H1 (cell line): ENCODE data around the gene JAG1. TPM values are rescaled to one million over a fixed set of nuclear protein-coding genes. Genes with fewer than 3 reads are reported as not detected.

ENCODE experiments used
- CTCF ChIA-PET: fragments of 300-600 bp; sonication (Branson Sonifier 250); formaldehyde crosslinking; loops from one replicate; lab custom pipeline; 2021; ENCODE audit not compliant: partially characterized antibody; lab: Charles Lee
- POLR2A ChIA-PET: fragments of 300-600 bp; sonication (Branson Sonifier 250); formaldehyde crosslinking; loops from one replicate; lab custom pipeline; 2021; ENCODE audit warnings: inconsistent platforms; ENCODE audit not compliant: partially characterized antibody; lab: Charles Lee
- DNase-seq, 2 experiments: peaks; one replicate each; pipeline versions ENCODE4 v3.0.0 to v3.0.0-alpha.2; 2010 to 2022; ENCODE audit warnings: low spot score in 2 of 2, low read depth in 1 of 2, mixed read lengths in 1 of 2
- FAIRE-seq: peaks from 2 replicates; lab custom pipeline; 2011; peaks lifted over from hg19 to GRCh38; lab: Jason Lieb, UNC
- H2AFZ ChIP-seq: 2 replicates; pipeline ENCODE4 v1.8.1; 2012; ENCODE audit warnings: low read length, inconsistent platforms
- H2AK5ac ChIP-seq: 2 replicates; pipeline ENCODE4 v1.6.1; 2013; ENCODE audit warnings: low read depth, low read length
- H2BK120ac ChIP-seq: replicated peaks from 2 replicates; pipeline ENCODE3; 2013; ENCODE audit warnings: low read depth, low read length, inconsistent platforms
- H2BK12ac ChIP-seq: 2 replicates; pipeline ENCODE4 v1.6.1; 2013; ENCODE audit warnings: low read depth, low read length
- H2BK15ac ChIP-seq: 2 replicates; pipeline ENCODE4 v1.6.1; 2013; ENCODE audit warnings: low read length
- H2BK20ac ChIP-seq: 2 replicates; pipeline ENCODE4 v1.6.1; 2013; ENCODE audit warnings: low read length
- H2BK5ac ChIP-seq: 2 replicates; pipeline ENCODE4 v1.6.1; 2013; ENCODE audit warnings: low read depth, low read length
- H3K14ac ChIP-seq: 2 replicates; pipeline ENCODE4 v1.6.1; 2013; ENCODE audit warnings: inconsistent platforms; ENCODE audit not compliant: insufficient read length
- H3K18ac ChIP-seq: 2 replicates; pipeline ENCODE4 v1.6.1; 2013; ENCODE audit warnings: low read length; ENCODE audit errors: extremely low read depth
- H3K23ac ChIP-seq: 2 replicates; pipeline ENCODE4 v1.6.1; 2013; ENCODE audit warnings: inconsistent platforms; ENCODE audit not compliant: insufficient read length
- H3K23me2 ChIP-seq: 2 replicates; pipeline ENCODE4 v1.6.1; 2013; ENCODE audit warnings: low read depth, low read length
- H3K27ac ChIP-seq: 2 replicates; pipeline ENCODE4 v1.6.1; 2011; ENCODE audit warnings: low read depth, low read length, inconsistent platforms
- H3K27me3 ChIP-seq, 4 experiments: replicated peaks in 1 of 4; 1 replicate in 1 of 4; 2 replicates in 3 of 4; pipeline versions ENCODE4 v1.6.1 to v1.8.1; 2011 to 2013; ENCODE audit warnings: low read length in 3 of 4, mild to moderate bottlenecking in 3 of 4, inconsistent platforms in 2 of 4, mixed read lengths in 2 of 4, moderate library complexity in 1 of 4; ENCODE audit not compliant: control insufficient read depth in 3 of 4, insufficient read depth in 3 of 4; ENCODE audit errors: extremely low read depth in 1 of 4
- H3K36me3 ChIP-seq, 4 experiments: 2 replicates each; pipeline versions ENCODE4 v1.6.1 to v1.8.1; 2011 to 2013; ENCODE audit warnings: mild to moderate bottlenecking in 4 of 4, low read length in 3 of 4, moderate library complexity in 2 of 4, control low read depth in 1 of 4, inconsistent platforms in 1 of 4; ENCODE audit not compliant: insufficient read depth in 4 of 4, control insufficient read depth in 2 of 4
- H3K4ac ChIP-seq: replicated peaks from 2 replicates; pipeline ENCODE3; 2013; ENCODE audit warnings: low read length, low read depth, mixed read lengths, inconsistent platforms; ENCODE audit not compliant: insufficient read length
- H3K4me1 ChIP-seq, 4 experiments: replicated peaks in 1 of 4; 1 replicate in 1 of 4; 2 replicates in 3 of 4; pipeline versions ENCODE4 v1.6.1 to v1.8.1; 2011 to 2013; ENCODE audit warnings: low read length in 3 of 4, inconsistent platforms in 2 of 4, mixed read lengths in 1 of 4; ENCODE audit not compliant: insufficient read depth in 4 of 4, control insufficient read depth in 3 of 4
- H3K4me2 ChIP-seq, 2 experiments: 2 replicates each; pipeline versions ENCODE4 v1.6.1 to v1.8.1; 2011 to 2013; ENCODE audit warnings: low read depth in 2 of 2, low read length in 2 of 2, control low read depth in 1 of 2, inconsistent platforms in 1 of 2, mild to moderate bottlenecking in 1 of 2; ENCODE audit not compliant: insufficient read depth in 1 of 2
- H3K4me3 ChIP-seq, 4 experiments: fragments of 200-600, 300-600 bp in 1 of 4; sonication (generic), shearing (Covaris generic), sonication (Bioruptor Twin) in 1 of 4; 2 replicates each; pipeline versions ENCODE4 v1.5.1 to v1.8.1; 2011 to 2016; ENCODE audit warnings: low read length in 4 of 4, low read depth in 3 of 4, control low read depth in 2 of 4, inconsistent platforms in 2 of 4, mild to moderate bottlenecking in 2 of 4, mixed read lengths in 1 of 4, moderate library complexity in 1 of 4; ENCODE audit not compliant: insufficient read depth in 2 of 4; ENCODE audit errors: extremely low read depth in 1 of 4
- H3K56ac ChIP-seq: replicated peaks from 2 replicates; pipeline ENCODE3; 2013; ENCODE audit warnings: low read depth, mild to moderate bottlenecking, mixed read lengths, low read length, inconsistent platforms; ENCODE audit not compliant: insufficient read length
- H3K79me1 ChIP-seq: 2 replicates; pipeline ENCODE4 v1.6.1; 2013; ENCODE audit warnings: low read depth, low read length, control low read depth
- H3K79me2 ChIP-seq, 2 experiments: 2 replicates each; pipeline versions ENCODE4 v1.6.1 to v1.8.1; 2012 to 2013; ENCODE audit warnings: low read length in 2 of 2, mild to moderate bottlenecking in 2 of 2, inconsistent platforms in 1 of 2; ENCODE audit not compliant: insufficient read depth in 2 of 2, control insufficient read depth in 1 of 2
- H3K9ac ChIP-seq, 4 experiments: replicated peaks in 1 of 4; 1 replicate in 1 of 4; 2 replicates in 3 of 4; pipeline versions ENCODE4 v1.6.1 to v1.8.1; 2011 to 2013; ENCODE audit warnings: low read depth in 3 of 4, low read length in 3 of 4, control low read depth in 2 of 4, mild to moderate bottlenecking in 2 of 4, moderate library complexity in 2 of 4, inconsistent platforms in 1 of 4; ENCODE audit errors: extremely low read depth in 1 of 4
- H3K9me3 ChIP-seq, 2 experiments: 2 replicates each; pipeline versions ENCODE4 v1.6.1 to v1.8.1; 2012 to 2013; ENCODE audit warnings: mild to moderate bottlenecking in 2 of 2, moderate library complexity in 2 of 2, control low read depth in 1 of 2, inconsistent platforms in 1 of 2, low read depth in 1 of 2, low read length in 1 of 2, mixed read lengths in 1 of 2; ENCODE audit not compliant: insufficient read depth in 2 of 2
- H4K20me1 ChIP-seq, 2 experiments: replicated peaks in 1 of 2; 2 replicates each; pipeline versions ENCODE3 to v1.8.1; 2011 to 2013; ENCODE audit warnings: inconsistent platforms in 2 of 2, low read length in 2 of 2, mild to moderate bottlenecking in 1 of 2; ENCODE audit not compliant: insufficient read depth in 2 of 2, control insufficient read depth in 1 of 2
- H4K5ac ChIP-seq: 2 replicates; pipeline ENCODE4 v1.6.1; 2013; ENCODE audit warnings: low read length, low read depth, mixed read lengths, inconsistent platforms; ENCODE audit not compliant: insufficient read length
- H4K8ac ChIP-seq: 2 replicates; pipeline ENCODE4 v1.8.0; 2013; ENCODE audit warnings: mild to moderate bottlenecking, moderate library complexity, low read length, inconsistent platforms; ENCODE audit not compliant: insufficient read depth; ENCODE audit errors: extremely low read depth
- H4K91ac ChIP-seq: replicated peaks from 2 replicates; pipeline ENCODE3; 2013; ENCODE audit warnings: low read length, mixed read lengths, inconsistent platforms; ENCODE audit not compliant: insufficient read length
- BRCA1 ChIP-seq: IDR thresholded peaks from 2 replicates; pipeline ENCODE4 v1.6.1; 2012; ENCODE audit warnings: low read depth, low read length, improper control_type of control experiment
- CBX5 ChIP-seq: fragments of 300-800, 300-1000 bp; sonication (generic); IDR thresholded peaks from 2 replicates; pipeline ENCODE4 v1.7.1; 2016; ENCODE audit warnings: antibody characterized with exemption, low read length, low read depth
- CHD1 ChIP-seq: IDR thresholded peaks from 2 replicates; pipeline ENCODE4 v1.6.1; 2012; ENCODE audit warnings: low read depth, low read length, improper control_type of control experiment
- MAFK ChIP-seq: IDR thresholded peaks from 2 replicates; pipeline ENCODE4 v1.6.1; 2012; ENCODE audit warnings: low read depth, mild to moderate bottlenecking, improper control_type of control experiment, low read length
- PHF8 ChIP-seq: fragments of 200-600 bp; sonication (generic); conservative IDR thresholded peaks from 2 replicates; pipeline ENCODE4 v1.7.1; 2012; ENCODE audit warnings: low read depth, mild to moderate bottlenecking, inconsistent platforms, low read length, moderate library complexity
- POLR2AphosphoS5 ChIP-seq: IDR thresholded peaks from 2 replicates; pipeline ENCODE4 v1.6.1; 2011; ENCODE audit warnings: low read depth, low read length
- SRF ChIP-seq: IDR thresholded peaks from 2 replicates; pipeline ENCODE4 v1.6.1; 2011; ENCODE audit warnings: mild to moderate bottlenecking, low read depth, low read length, moderate library complexity
- WGBS, 2 experiments: shearing (Covaris generic) in 1 of 2; methylation state at CpG; one replicate each; pipeline versions ENCODE4 v1.1.6 to v1.1.7; 2013 to 2015; ENCODE audit warnings: low lambda C conversion rate in 2 of 2, mixed read lengths in 2 of 2, inconsistent platforms in 1 of 2, low coverage in 1 of 2, missing lambda C conversion rate in 1 of 2; ENCODE audit not compliant: insufficient replicate concordance in 2 of 2, insufficient coverage in 1 of 2, insufficient read length in 1 of 2; ENCODE audit errors: extremely low coverage in 1 of 2, missing lambda C conversion rate in 1 of 2; 5-methylcytosine and 5-hydroxymethylcytosine counted together
- polyA plus RNA-seq, 7 experiments: library from polyadenylated mRNA; depleted of rRNA in 3 of 7; stranded (reverse) in 5 of 7; unstranded in 2 of 7; fragments of >200 nt in 5 of 7; fragments of 200-250 nt in 2 of 7; gene quantifications; 1 replicate in 5 of 7; 2 replicates in 1 of 7; 4 replicates in 1 of 7; pipeline versions ENCODE4 v1.2.1 to v1.2.3, GENCODE V29; 2011 to 2013; ENCODE audit warnings: missing spikeins in 2 of 7, mixed read lengths in 2 of 7
- total RNA-seq: library from RNA; stranded (reverse); fragmentation: NEBNext Ultra II Directional; extraction: Animal tissue kit (Norgen Biotek cat#: 25700); gene quantifications from 2 replicates; pipeline ENCODE4 v1.2.1, GENCODE V29; 2021

The JAG1 gene
- total and polyA plus RNA-seq, 2 of the 8 experiments (the other 6 are each of a cell fraction or from before 2014, with no cell fraction given): 13.5 to 27.3 TPM

DNA sequence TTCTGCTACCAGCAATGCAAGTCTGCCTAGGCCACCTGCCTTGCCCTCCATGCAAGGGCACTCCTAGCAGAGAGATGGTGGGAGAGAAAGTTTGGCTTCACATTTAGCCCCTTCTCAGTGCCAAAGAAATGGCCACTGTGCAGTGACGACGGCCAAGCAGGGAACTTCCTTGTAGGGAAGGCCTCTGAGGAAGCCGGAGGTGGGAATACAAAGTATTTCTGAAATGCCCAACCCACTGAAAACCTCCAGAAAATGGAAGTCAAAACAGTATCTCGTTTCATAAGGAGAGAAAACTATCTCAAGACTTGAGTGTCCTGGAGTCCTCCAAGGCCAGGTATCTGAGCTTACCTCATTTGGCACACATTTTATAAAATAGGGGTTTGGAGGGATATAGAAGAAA, 42.7 kb downstream of the JAG1 start:
- no peak overlapping the region for H2BK20ac ChIP-seq
- CTCF ChIA-PET: interaction anchor here (0.6 to 2.1 kb wide), 8 partner anchors 8 to 1014 kb away, joined by 3 to 8 read pairs (median 5); no protein-coding TSS in a partner anchor
- 94% methylated on average over 4 of the region's 4 CpGs; no CpG with 5 or more reads in 1 of the 2 experiments for WGBS, 2 experiments
- no peak overlapping the region for H2BK120ac ChIP-seq
- no peak overlapping the region for H3K14ac ChIP-seq
- H3K79me1 ChIP-seq: no peaks in the 10 kb centered on the region; the same call in 1 of the 2 replicates
- H3K9me3 ChIP-seq: no peaks in the 10 kb centered on the region
- peaks cover 5 to 23% (median 16%) of the 10 kb centered on the region in 4 experiments; a peak in 6 of 7 replicates for H3K4me1 ChIP-seq
- H4K20me1 ChIP-seq: no peaks in the 10 kb centered on the region
- no peak overlapping the region for H2AFZ ChIP-seq
- H3K36me3 ChIP-seq: no peaks in the 10 kb centered on the region
- H3K27me3 ChIP-seq: no peaks in the 10 kb centered on the region
- H2BK12ac ChIP-seq: no peak overlapping the region; the same call in 1 of the 2 replicates
- H4K91ac ChIP-seq: no peak overlapping the region
- H2BK15ac ChIP-seq: no peak overlapping the region
- H3K18ac ChIP-seq: no peak overlapping the region
- no peak overlapping the region for H3K4ac ChIP-seq
- H3K56ac ChIP-seq: no peak overlapping the region
- H2BK5ac ChIP-seq: no peak overlapping the region
- H4K8ac ChIP-seq: no peak overlapping the region
- DNase-seq (no peak), FAIRE-seq (no peak)
- no peak overlapping the region for H2AK5ac ChIP-seq
- H3K4me3 ChIP-seq: no peak overlapping the region
- H4K5ac ChIP-seq: no peak overlapping the region
- POLR2A ChIA-PET: no interaction called here
- H3K9ac ChIP-seq: no peak overlapping the region
- H3K23me2 ChIP-seq: no peaks in the 10 kb centered on the region
- no peak overlapping the region for H3K27ac ChIP-seq
- no peak overlapping the region for H3K4me2 ChIP-seq
- no peak overlapping the region for H3K23ac ChIP-seq
- no peaks in the 10 kb centered on the region for H3K79me2 ChIP-seq
- TF ChIP-seq POLR2AphosphoS5 (no peak), CHD1 (no peak), SRF (no peak), PHF8 (no peak), CBX5 (no peak), BRCA1 (no peak), MAFK (no peak)
